ENCODE results near the gene OST4. TPM values are rescaled to one million over a fixed set of nuclear protein-coding genes. Genes with fewer than 3 reads are reported as not detected.
"Not testable (repeated sequence)": the region's sequence is repeated elsewhere in the genome, so short reads cannot be mapped to it uniquely, and the experiment has no call there.

The OST4 gene
- total RNA-seq, result 100 to 1,000 TPM; 111 to 217 (median 166) TPM

- peak within 1 kb of the TSS; percentile 81 to 98 (median 93) for H3K27ac ChIP-seq
- H3K36me3 ChIP-seq, result peaks cover 0 to 33% (median 0%) of the 10 kb centered on the region in 3 donors
- TF ChIP-seq CTCF (IDR thresholded peaks at IDR 0.05) (peak in 3 of 5 experiments; percentile 7 to 48 (median 9)), POLR2A (IDR thresholded peaks at IDR 0.05) (peak in 1 of 2 donors; percentile 85), EP300 (IDR thresholded peaks at IDR 0.05) (peak; percentile 59 to 91)
- no peaks in the 10 kb centered on the region for H3K9me3 ChIP-seq
- H3K27me3 ChIP-seq, result no peaks in the 10 kb centered on the region
- peak; percentile 85 to 86 for DNase-seq (ENCODE audit: low spot score in 2 of 2)
- H3K4me1 ChIP-seq, result peaks cover 0 to 74% (median 22%) of the 10 kb centered on the region in 4 donors
- peak within 1 kb of the TSS; percentile 85 to 93 (median 90) for H3K4me3 ChIP-seq
- 0 to 1% methylated on average over 29 to 65 of the region's 86 CpGs for WGBS, 2 donors
Measured at GRCh38 chr2:27071277-27071989, at the start of gene OST4. OST4 (minus strand) TSS chr2:27071654.

GRCh38 chr2:27119330-27119670 lies 47.8 kb upstream of the OST4 start:
- not testable (repeated sequence) for H3K36me3 ChIP-seq; H3K27ac ChIP-seq; DNase-seq (ENCODE audit: low spot score in 2 of 2); H3K9me3 ChIP-seq
- peaks cover 0 to 26% (median 9%) of the 10 kb centered on the region in 4 donors for H3K4me1 ChIP-seq
- 78 to 83% methylated on average over 8 of the region's 8 CpGs for WGBS, 2 donors
- H3K27me3 ChIP-seq, result peaks cover 0 to 31% of the 10 kb centered on the region in 2 donors
- H3K4me3 ChIP-seq, result peak overlapping the region in 1 of 4 donors; percentile 54

GRCh38 chr2:27118525-27119329 lies 47.3 kb upstream of the OST4 start, which contains the start of gene CGREF1:
CGREF1 (minus strand) TSS chr2:27119128; CDS start chr2:27104366, 14,762 bp downstream.
- WGBS, 2 donors, result 11 to 12% methylated on average over 18 to 26 of the region's 84 CpGs
- DNase-seq (ENCODE audit: low spot score in 2 of 2), result no peak
- no peaks in the 10 kb centered on the region for H3K36me3 ChIP-seq
- H3K4me3 ChIP-seq, result peak within 1 kb of the TSS; percentile 19 to 54 (median 29)
- peaks cover 0 to 31% of the 10 kb centered on the region in 2 donors for H3K27me3 ChIP-seq
- TF ChIP-seq CTCF (IDR thresholded peaks at IDR 0.05) (no peak), EP300 (IDR thresholded peaks at IDR 0.05) (no peak), POLR2A (IDR thresholded peaks at IDR 0.05) (no peak)
- no peak within 1 kb of the TSS for H3K27ac ChIP-seq
- peaks cover 0 to 21% (median 7%) of the 10 kb centered on the region in 4 donors for H3K4me1 ChIP-seq
- no peaks in the 10 kb centered on the region for H3K9me3 ChIP-seq

GRCh38 chr2:27117995-27118524 lies 46.6 kb upstream of the OST4 start:
- no peak overlapping the region for H3K27ac ChIP-seq
- TF ChIP-seq CTCF (IDR thresholded peaks at IDR 0.05) (no peak), POLR2A (IDR thresholded peaks at IDR 0.05) (no peak), EP300 (IDR thresholded peaks at IDR 0.05) (no peak)
- no peaks in the 10 kb centered on the region for H3K9me3 ChIP-seq
- H3K27me3 ChIP-seq, result peaks cover 0 to 31% of the 10 kb centered on the region in 2 donors
- H3K4me3 ChIP-seq, result peak overlapping the region; percentile 19 to 54 (median 29)
- no peaks in the 10 kb centered on the region for H3K36me3 ChIP-seq
- no peak for DNase-seq (ENCODE audit: low spot score in 2 of 2)
- 25 to 37% methylated on average over 11 to 14 of the region's 14 CpGs for WGBS, 2 donors
- peaks cover 0 to 16% (median 4%) of the 10 kb centered on the region in 4 donors for H3K4me1 ChIP-seq

GRCh38 chr2:27115519-27115918 lies 44.1 kb upstream of the OST4 start:
- H3K27ac ChIP-seq, result no peak overlapping the region
- DNase-seq (ENCODE audit: low spot score in 2 of 2), result no peak
- H3K4me1 ChIP-seq, result peaks cover 0 to 11% (median 3%) of the 10 kb centered on the region in 4 donors
- WGBS, 2 donors, result 64 to 65% methylated on average over 2 of the region's 2 CpGs
- H3K9me3 ChIP-seq, result no peaks in the 10 kb centered on the region
- TF ChIP-seq EP300 (IDR thresholded peaks at IDR 0.05), result no peak
- H3K36me3 ChIP-seq, result no peaks in the 10 kb centered on the region
- H3K4me3 ChIP-seq, result no peak overlapping the region
- peaks cover 0 to 31% of the 10 kb centered on the region in 2 donors for H3K27me3 ChIP-seq

- not testable (repeated sequence) for H3K4me3 ChIP-seq; H3K27me3 ChIP-seq; H3K9me3 ChIP-seq; H3K4me1 ChIP-seq; H3K36me3 ChIP-seq; H3K27ac ChIP-seq; DNase-seq (ENCODE audit: low spot score in 2 of 2)
- WGBS, 2 donors, result 92 to 95% methylated on average over 41 to 45 of the region's 49 CpGs
Measured at GRCh38 chr2:27111392-27112078, 40.1 kb upstream of the OST4 start.

GRCh38 chr2:27110603-27111352 lies 39.3 kb upstream of the OST4 start:
- H3K4me1 ChIP-seq; H3K9me3 ChIP-seq; H3K36me3 ChIP-seq; DNase-seq (ENCODE audit: low spot score in 2 of 2); H3K4me3 ChIP-seq; H3K27ac ChIP-seq; H3K27me3 ChIP-seq: not testable (repeated sequence)
- WGBS, 2 donors, result 75 to 79% methylated on average over 24 of the region's 24 CpGs

Data from tibial nerve (tissue), 4 donors.